Measurements from ENCODE around the gene LMBR1.

DNA sequence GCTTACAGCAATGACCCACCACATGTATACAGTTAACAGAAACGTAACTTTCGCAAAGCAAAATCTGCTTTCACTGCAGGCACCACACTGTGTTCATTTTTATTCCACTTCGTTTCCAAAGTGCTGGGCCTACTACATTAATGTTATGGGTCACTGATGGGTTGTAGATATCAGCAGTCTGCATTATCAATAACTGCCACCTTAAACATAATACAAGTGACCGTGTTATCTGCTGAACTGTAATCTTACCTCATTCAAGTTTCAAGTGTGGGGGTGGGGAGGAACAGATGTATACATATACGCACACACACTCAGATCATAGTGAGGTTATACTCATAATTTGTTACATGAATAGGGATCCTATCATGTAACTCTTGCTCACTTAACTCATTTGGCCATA, 231.3 kb downstream of the LMBR1 start:
- TF ChIP-seq, protein P1, sequence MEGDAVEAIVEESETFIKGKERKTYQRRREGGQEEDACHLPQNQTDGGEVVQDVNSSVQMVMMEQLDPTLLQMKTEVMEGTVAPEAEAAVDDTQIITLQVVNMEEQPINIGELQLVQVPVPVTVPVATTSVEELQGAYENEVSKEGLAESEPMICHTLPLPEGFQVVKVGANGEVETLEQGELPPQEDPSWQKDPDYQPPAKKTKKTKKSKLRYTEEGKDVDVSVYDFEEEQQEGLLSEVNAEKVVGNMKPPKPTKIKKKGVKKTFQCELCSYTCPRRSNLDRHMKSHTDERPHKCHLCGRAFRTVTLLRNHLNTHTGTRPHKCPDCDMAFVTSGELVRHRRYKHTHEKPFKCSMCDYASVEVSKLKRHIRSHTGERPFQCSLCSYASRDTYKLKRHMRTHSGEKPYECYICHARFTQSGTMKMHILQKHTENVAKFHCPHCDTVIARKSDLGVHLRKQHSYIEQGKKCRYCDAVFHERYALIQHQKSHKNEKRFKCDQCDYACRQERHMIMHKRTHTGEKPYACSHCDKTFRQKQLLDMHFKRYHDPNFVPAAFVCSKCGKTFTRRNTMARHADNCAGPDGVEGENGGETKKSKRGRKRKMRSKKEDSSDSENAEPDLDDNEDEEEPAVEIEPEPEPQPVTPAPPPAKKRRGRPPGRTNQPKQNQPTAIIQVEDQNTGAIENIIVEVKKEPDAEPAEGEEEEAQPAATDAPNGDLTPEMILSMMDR (IDR thresholded peaks at IDR 0.05) = no peak
- no peak for TF ChIP-seq POLR2A (IDR thresholded peaks at IDR 0.05)

All from gastroesophageal sphincter (tissue), 3 donors.